Activated T-helper 9 cell treated with anti-CD3 and anti-CD28 coated beads, Interleukin-2, amount 50 U/mL, for 16 hours (primary cell): ENCODE results near the gene STX7.

ENCODE experiments used
- DNase-seq: peaks from one replicate; pipeline ENCODE4 v3.0.0-alpha.2; 2020; ENCODE audit warnings: low read depth

The STX7 gene

DNA sequence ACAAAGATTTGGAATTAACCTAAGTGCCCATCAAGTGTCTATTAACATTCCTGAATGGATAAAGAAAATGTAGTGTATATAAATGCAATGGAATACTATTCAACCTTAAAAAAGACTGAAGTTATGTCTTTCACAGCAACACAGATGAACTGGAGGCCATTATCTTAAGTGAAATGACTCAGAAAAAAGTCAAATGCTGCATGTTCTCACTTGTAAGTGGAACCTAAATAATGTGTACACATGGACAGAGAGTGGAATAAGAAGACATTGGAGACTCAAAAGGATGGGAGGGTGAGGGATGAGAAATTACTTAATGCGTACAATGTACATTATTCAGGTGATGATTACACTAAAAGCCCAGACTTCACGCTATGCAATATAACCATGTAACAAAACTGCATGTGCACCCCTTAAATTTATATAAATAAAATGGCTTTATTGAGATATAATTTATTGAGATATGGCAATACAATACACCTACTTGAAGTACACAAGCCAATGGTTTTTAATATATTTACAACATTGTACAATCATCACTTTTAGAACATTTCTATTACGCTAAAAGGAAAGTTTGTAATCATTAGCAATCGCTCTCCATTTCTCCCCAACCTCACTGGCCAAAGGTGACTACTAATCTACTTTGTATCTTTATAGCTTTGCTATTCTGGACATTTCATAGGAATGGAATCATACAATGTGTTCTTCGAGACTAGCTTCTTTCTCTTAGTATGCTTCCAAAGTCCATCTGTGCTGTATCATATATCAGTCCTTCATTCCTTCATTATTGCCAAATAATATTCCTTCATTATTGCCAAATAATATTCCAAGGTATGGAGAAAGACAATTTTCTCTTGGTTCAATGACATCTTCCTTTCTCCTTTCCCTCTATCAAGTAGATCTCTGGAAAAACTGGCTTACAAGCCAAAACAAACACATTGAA lies 5.8 kb downstream of the STX7 start:
- DNase-seq: no peak

DNA sequence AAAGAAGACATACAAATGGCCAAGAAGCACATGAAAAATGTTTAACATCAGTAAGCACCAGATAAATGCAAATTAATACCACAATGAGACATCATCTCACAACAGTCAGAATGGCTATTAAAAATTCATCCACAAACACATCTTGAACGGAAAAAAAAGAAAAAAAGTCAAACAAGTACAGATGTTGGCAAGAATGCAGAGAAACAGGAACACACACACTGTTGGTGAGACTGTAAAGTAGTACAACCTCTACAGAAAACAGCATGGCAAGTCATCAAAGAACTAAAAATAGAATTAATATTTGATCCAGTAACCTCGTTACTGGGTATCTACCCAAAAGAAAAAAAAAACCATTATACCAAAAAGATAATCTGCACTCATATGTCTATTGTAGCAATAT lies 6.5 kb downstream of the STX7 start:
- DNase-seq: no peak

DNA sequence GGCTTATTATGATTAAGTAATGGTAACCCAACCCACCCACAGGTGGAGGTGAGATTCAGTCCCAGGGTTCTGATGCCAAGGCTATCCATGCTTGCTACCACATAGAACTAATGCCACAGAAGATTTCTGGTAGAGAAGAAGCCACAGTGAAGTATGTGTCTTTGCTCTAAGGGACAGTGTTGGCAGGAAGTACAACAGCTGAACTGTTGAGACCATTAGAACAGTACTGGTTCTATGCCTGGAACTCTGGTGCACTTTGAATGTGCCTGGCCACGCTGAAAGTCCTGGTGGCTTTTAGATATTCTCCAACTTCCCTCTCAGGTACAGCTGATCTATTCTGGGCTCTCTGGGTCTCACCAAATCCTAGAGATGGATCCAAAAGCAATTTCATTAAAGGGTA lies 7.8 kb downstream of the STX7 start:
- no peak for DNase-seq

DNA sequence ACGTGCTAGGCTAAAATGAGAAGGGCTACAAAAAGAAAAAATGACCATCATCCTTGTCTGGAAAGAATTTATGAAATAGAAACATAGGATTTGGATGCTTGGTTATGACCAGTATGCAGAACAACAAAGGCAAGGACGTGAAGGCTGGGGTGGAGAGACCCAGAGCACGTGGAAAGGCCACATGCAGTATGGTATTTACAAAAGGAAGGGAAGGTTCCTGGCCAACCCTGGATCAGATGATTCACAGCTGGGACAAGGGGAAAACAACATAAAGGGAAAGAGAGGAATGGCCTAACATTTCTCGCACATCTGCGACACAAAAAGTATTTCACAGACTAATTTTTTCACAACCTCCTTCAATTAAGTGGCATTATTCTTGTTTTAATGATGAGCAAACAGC lies 8.2 kb downstream of the STX7 start:
- DNase-seq: no peak

DNA sequence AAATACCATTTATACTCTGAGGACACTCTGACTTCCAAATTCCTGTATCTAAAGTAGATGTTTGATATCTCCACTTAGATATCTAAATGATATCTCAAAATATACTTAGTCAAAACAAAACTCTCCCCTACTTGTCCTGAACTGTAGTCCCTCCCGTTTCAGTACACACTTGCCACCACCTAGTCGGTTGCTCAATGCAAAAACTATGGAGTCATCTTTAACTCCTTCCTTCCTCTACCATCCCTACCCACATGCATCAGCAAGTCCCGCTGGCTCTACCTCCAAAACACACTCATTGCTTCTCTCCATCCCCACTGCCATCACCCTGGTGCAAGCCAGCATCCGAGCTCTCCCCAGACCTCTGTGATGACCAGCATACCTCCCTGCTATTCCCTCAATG lies 13.2 kb downstream of the STX7 start:
- DNase-seq: no peak

DNA sequence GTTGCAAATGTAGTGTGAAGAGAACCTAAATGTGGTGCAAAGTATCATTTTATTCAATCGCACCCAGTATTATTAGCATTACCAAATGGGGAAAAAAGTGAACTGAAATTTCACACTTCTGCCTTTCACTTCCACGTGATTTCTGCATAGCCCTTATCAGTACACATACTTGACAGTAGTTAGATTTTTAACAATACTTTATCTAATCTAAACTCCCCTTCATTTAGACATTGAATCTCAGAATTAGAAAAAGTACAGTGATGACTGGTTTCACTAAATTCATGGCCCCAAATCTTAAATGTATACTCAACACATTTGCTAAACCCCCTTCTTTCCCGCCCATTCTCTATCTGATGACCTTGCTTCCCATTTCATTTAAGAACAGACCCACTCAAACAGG lies 14.3 kb downstream of the STX7 start:
- DNase-seq: no peak

DNA sequence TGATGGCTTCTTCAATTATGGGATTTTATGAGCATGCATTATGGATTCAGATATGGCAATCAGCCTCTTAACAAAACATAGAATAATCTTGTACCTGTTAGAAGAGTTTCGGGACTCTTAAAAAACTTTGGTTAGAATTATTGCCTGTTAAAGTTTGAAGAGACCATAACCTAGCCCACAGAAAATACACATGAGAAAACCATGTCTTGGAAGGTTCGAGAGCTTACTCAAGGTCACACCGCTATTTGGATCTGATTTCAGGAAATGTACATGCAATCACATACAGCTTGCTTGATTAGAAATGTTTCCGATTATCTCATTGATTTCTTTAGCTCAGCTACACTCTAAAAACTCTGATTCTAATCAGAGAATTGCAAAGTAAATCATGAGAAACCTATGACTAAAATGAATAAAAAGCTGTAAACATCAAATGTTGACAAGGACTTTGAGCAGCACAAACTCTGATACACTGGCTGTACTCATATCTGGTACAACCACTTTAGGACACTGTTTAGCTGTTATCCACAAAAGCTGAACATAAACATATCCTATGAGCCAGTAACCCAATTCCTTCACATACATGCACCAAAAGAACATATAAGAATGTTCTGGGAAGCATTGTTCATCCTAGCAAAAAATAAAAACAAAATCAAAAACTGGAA lies 16.3 kb downstream of the STX7 start:
- DNase-seq: no peak

DNA sequence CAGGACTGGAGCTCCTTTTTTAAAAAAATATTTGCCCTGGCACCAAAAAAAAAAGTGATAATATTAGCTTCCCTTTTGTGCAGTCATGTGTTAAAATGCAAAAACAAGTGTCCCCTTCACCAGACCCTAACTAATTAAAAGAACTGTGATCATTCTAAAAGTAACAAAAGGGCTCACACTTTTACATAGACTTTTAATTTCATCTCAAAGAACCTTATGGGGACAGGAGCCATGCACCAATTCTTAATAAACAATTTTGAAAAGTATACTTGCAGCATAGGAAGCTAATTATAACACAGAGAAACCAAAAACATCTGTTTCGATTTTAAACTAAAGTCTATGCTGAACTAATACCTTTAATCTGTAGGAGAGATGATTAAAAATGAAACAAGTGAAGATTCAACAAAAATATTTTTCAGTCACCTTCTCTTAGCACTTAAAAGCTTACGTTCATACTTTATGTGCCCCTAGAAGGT lies 17.3 kb downstream of the STX7 start:
- DNase-seq: no peak

DNA sequence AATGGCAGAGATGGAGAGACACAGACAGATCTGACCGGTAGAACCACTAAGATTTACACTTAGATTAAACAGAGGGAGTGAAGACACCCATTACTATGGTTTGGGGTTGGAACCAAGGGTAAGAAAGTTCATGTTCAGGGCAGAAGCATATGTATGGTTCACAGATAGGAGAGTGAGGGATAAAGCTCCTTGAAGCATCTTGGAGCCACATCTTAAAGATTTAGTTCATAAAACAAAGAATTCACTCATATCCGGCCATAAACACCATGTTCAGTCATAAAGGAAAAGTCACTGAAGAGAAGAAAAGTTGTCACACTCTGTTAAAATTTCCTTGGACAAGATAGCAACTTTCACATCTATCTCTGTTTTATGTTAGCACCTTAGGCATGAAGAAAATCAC lies 18.0 kb downstream of the STX7 start:
- DNase-seq: no peak

DNA sequence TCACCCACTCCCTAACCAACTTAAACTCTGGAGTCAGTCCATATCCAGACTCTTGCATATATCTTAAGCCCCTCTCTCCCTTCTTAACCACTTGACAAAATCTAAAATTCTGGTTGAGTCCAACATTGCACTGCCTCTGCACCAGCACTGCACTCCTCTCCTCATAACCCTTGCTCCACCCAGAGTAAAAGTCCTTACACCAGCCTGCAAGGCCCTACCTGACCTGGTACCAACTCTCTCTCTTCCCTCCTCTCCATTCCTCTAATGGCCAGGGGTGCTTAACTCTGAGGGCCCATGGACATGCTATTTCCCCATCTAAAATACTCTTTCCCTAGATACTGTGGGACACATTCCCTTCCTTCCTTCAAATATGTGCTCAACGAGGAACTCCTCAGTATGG lies 21.0 kb downstream of the STX7 start:
- DNase-seq: no peak

DNA sequence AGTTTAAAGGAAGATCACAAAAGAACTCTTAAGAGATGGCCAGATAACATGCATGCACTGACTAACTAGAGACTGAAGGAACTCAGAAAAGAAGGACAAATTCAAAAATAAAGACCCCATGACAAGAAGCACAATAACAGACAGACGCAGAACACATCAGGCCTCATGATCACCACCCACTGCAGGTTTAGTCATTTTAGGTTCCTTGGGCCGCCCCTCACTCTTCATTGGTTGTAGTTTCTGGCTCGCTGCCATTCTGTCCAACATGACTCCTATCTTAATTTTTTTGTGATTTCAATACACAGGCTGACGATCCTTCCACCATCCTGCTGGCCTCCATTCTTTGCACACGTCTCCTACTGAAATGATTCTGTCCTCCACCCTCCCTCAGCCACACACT lies 21.6 kb downstream of the STX7 start:
- no peak for DNase-seq

DNA sequence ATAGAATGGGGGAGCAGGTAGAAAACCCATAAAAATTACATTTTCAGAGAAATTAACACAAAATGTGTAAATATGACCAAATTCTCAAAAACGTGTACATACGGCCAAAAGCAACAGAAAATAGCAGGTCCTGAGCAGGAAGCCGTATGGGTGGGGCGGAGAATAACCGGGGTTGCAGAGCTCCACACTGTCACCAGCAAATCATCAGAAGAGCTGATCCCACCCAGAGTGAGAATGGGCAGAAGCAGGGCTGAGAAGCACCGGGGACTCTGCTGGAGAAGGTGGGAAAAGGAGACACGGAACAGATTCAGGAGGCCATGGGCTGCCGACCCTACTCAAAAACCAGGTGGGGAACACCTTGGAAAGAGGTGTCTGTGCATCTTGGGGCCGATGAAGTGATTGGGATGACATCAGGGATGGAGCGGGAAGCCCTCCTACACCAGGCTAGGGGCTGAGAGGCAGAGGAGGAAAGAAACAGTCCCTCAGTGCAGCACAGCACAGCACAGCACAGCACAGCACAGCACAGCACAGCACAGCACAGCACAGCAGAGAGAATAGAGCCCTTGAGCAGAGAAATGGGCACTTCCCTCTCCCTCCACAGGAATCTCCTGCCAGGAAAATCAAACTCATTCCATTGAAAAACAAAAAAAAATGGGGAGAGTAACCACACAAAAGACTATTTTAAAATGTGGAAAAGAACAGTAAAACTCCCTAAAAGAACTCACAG lies 22.3 kb downstream of the STX7 start:
- DNase-seq: no peak

DNA sequence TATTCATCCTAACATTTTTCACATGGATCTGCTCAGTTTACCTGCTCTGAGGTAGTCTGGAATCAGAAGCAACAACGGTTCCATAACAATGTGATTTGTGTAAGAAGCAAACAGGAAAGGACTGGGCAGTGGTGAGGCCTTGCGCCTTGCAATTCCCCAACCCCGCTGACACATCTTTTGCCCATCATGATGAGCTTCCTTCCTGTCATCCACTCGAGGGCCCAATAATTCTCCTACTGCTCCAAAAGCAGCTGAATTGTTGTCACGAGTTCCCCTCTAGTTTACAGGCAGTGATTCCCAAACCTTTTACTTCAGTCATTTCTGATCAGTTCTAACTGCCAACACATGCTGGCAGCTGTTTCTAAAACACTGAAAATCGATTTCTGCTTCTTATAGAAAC lies 22.9 kb downstream of the STX7 start:
- no peak for DNase-seq

DNA sequence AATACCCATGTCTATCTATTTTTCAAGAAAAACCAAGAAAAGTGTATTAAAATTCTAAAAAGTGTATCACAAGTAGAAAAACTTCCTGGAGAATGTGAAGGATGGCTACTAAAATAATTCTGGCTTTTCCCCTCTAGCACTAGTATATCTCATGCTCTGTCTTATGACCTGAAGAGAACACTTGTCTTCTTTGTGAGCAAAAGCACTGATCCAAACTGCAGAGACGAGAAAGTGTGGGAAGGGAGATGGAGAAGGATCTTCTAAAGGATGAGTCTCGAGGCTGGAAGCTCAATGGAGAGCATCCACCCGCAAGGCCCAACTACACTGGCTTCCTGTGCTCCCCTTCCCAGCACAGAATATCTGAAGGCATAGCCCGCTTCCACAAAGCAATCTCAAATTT lies 23.5 kb downstream of the STX7 start:
- DNase-seq: no peak

DNA sequence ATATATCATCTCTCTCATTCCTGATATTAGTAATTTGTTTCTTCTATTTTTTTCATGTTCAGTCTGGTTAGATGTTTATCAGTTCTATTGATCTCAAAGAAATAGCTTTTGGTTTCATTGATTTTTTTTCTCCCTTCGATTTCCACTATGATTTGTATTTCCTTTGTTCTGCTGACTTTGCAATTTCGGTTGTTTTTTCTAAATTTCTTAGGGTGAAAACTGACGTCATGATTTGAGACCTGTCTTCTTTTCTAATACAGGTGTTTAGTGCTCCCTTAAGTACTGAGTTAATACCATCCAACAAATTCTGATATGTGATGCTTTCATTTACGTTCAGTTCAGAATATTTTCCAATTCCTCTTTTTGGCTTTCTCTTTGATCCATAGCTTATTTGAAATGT lies 25.2 kb downstream of the STX7 start:
- no peak for DNase-seq

DNA sequence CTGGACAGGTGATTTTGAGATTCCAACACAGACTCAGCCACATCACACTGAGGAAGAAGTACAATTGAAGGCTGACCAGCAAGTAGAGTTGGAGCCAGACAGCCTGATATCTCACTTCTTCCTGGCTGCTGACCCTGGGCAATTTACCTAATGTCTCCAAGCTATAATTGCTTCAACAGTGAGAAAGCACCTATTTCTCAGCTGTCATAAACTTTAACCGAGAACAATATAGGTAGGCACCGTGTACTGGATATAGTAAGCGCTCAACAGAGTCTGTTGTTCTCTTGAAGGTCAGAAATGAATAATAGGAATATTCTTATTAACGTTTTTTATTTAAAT lies 28.3 kb downstream of the STX7 start:
- DNase-seq: no peak

DNA sequence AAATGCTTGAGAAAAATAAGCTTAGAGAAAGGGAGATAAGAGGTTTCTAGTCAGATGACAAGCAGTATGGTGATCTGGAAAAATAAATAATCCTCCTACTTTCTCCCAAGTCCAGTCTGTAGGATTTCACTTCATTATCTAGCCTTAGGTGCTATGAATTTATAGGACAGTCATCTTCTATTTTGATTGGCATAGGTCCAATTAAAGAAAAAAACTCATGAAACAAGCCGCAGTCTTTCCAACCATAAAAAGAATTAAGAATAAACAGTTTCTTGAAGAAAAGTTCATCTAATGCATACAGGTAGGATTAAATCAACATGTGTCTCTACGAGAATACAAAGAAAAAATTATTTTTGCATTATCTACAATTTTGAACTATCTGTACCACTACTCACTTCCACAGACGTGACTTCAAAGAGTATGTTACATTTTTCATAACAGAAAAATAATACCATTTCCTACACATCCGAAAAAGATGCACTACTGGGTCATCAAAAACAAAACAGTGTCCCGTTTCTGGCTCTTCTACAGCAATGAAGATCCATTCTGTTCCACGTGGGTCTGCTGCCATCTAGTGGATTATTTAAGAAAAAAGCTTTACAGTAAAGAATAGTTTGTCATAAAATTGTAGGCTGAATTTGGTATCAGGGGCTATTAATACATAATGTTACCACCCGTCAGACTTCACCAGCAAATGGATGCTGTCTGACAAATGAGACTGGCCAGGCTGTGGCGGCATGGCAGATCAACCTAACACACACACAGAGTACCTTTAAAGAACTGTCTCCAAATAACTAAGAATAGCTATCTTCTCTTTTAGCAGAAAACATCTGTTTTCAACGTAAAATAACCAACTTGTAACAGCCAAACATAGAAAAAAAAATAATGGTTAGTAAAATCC lies 28.9 kb downstream of the STX7 start:
- DNase-seq: no peak

DNA sequence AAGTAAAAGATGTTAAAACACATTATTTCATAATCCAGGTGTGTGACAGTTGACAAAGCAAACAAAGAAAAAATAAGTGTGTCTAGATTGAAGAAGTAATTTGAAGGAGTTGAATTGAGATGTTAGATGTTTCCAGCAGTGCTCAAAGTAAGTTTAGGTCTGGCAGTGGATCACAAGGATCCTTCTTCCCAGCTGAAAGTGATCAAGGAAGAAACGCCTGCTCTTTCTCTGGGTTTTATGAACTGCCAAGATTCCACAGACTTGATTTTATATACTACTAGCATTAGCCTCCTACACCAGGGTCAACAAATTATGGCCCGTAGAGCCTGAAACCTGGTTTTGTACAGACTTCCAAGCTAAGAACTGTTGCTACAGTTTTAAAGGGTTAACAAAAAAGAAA lies 30.3 kb downstream of the STX7 start:
- no peak for DNase-seq

DNA sequence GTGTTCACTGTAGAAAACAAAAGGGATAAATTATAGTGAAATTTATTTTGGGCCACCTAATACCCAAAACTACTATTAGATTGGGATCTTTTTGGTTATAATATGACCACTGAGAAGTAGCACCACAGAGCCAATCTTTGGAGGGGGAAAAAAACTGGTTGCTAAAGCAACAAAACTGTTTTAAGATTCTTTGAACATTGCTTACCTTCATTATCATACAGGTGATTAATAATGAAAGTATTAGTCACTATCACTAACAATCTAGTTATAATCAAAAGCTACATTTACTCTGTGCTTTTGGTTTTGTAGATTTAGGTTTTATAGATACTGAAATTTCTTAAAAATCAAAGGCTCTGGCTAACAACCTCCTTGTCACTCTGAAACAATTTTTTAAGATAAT lies 31.7 kb downstream of the STX7 start:
- DNase-seq: no peak

DNA sequence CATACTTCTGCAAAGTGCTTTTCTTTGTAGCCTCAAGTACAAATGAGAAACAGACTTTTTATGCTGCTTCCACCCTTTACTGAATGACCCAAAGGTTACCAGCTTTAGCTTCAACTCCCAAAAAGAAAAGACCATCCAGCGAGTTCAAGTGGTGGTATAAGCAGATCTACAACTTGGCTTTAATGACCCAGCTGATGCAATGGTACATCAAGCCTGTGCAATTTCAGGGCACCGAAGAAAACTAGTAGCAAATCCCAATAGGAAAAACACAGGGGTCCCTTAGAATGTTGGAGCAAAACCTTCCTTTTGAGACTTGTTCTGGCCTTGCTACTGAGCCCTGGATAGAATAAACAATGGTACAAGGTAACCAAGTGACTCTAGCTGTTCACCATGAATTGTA lies 33.8 kb downstream of the STX7 start:
- no peak for DNase-seq

DNA sequence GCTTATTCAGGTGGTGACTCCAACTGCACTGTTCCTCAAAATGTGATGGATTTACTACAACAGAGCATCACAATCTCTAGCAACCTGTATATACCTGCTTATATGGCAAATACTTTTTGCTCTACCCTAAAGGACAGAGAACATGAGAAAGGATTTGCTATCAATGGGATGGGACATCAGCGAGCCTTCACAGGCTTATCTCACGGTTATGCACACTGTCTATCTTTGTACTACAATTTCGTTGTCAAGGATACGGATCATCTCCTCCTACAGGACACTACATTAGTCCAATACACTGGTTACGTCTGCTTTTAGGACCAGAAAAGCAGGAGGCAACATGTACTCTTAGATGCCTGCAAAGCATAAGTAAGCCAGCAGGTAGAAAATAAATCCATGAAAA lies 34.2 kb downstream of the STX7 start:
- no peak for DNase-seq

DNA sequence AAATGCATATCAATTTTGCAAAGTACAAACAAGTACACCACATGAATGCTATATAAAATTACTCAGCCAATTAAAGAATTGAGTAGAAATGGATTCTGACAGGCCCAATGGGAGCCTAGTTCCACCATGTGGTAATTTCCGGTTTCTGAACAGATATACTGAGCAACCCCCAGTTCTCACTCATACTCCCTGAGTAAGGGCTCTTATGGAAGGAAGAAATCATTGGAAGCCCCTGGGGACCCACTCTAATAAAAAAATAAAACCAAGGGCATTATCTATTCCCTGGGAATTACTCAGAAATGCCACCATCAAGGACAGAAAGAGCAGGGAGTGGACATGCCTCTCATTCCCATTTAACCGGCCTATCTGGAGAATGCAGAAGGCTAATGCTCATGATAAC lies 34.6 kb downstream of the STX7 start:
- DNase-seq: no peak
